ENCODE data around the gene RCAN3.

DNA sequence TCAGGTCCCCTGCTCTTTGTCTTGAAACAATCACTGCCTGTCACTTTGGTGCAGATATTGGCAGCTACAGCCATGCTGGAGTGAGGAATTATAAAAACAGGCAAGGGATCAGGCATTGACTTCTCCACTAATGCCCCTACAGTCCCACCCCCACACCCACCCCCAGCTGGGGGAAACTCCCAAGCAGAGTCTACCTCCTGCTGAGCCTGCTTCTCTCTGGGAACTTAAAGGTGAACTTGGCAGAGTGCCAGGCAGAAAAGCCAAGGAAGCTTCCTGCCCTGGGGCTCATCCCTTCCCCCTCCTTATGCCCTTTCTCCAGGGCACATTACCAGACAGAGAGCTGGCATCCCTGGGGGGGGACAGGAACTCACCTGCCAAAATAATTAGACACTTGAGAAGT lies 60.0 kb downstream of the RCAN3 start:
- TF ChIP-seq GATA2 (IDR thresholded peaks at IDR 0.05; ENCODE audit: low read depth, low read length) (no peak), GATA3 (IDR thresholded peaks at IDR 0.05; ENCODE audit: low read depth, low read length) (no peak)
